SK-N-SH (cell line): ENCODE data around the gene DENND6B.

ENCODE experiments used
- GATA2 ChIP-seq: sonication (generic); formaldehyde crosslinking; IDR thresholded peaks from 2 replicates; pipeline ENCODE4 v1.5.0; 2020; ENCODE audit warnings: mild to moderate bottlenecking, missing genetic modification reagents
- POLR2AphosphoS5 ChIP-seq: IDR thresholded peaks from 2 replicates; pipeline ENCODE4 v1.6.1; 2012; ENCODE audit warnings: low read depth, low read length
- RAD21 ChIP-seq: IDR thresholded peaks from 2 replicates; pipeline ENCODE4 v1.6.1; 2012; ENCODE audit warnings: mild to moderate bottlenecking, low read length
- TF ChIP-seq, protein P1 (sequence below): fragments of 150-350 bp; IDR thresholded peaks from 2 replicates; pipeline ENCODE4 v1.6.1; 2017; ENCODE audit warnings: antibody characterized with exemption, low read length, low read depth, borderline replicate concordance

- TF ChIP-seq GATA2 (CRISPR knock-in tag) (no peak), RAD21 (no peak), POLR2AphosphoS5 (no peak)
- TF ChIP-seq, protein P1, sequence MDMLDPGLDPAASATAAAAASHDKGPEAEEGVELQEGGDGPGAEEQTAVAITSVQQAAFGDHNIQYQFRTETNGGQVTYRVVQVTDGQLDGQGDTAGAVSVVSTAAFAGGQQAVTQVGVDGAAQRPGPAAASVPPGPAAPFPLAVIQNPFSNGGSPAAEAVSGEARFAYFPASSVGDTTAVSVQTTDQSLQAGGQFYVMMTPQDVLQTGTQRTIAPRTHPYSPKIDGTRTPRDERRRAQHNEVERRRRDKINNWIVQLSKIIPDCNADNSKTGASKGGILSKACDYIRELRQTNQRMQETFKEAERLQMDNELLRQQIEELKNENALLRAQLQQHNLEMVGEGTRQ = no peak
Measured at GRCh38 chr22:50262460-50262911, 64.3 kb downstream of the DENND6B start.
